Activated B cell treated with CpG ODN at 0.5 μM for 24 hours (primary cell): Measurements from ENCODE around the gene OR5C1. TPM values are rescaled to one million over a fixed set of nuclear protein-coding genes. Genes with fewer than 3 reads are reported as not detected.
"Not testable (repeated sequence)": the region's sequence is repeated elsewhere in the genome, so short reads cannot be mapped to it uniquely, and the experiment has no call there.

Experiments
- ATAC-seq: fragments of 200-7000 bp; cut with Tn5 transposase; one replicate; pipeline ENCODE4 v1.10.0; 2021; ENCODE audit warnings: low read depth, mild to moderate bottlenecking, moderate library complexity
- CTCF ChIA-PET: fragments of 350-600 bp; sonication (Branson Sonifier 250); formaldehyde crosslinking; loops from one replicate; lab custom pipeline; 2021; ENCODE audit warnings: antibody characterized with exemption; lab: Charles Lee
- POLR2A ChIA-PET: fragments of 350-600 bp; sonication (Branson Sonifier 250); formaldehyde crosslinking; loops from one replicate; lab custom pipeline; 2021; ENCODE audit warnings: antibody characterized with exemption; lab: Charles Lee
- DNase-seq: peaks from one replicate; pipeline ENCODE4 v3.0.0; 2022
- H3K27ac Mint-ChIP-seq: one replicate; pipeline ENCODE4 v1.8.0; 2020; ENCODE audit warnings: mixed read lengths
- H3K27me3 Mint-ChIP-seq: one replicate; pipeline ENCODE4 v1.8.0; 2021; ENCODE audit warnings: mixed read lengths
- H3K36me3 Mint-ChIP-seq: one replicate; pipeline ENCODE4 v1.8.0; 2021; ENCODE audit warnings: low read depth, mixed read lengths
- H3K4me1 Mint-ChIP-seq: one replicate; pipeline ENCODE4 v1.8.0; 2021; ENCODE audit warnings: mixed read lengths
- H3K4me3 Mint-ChIP-seq: one replicate; pipeline ENCODE4 v1.8.0; 2020; ENCODE audit warnings: mild to moderate bottlenecking, mixed read lengths
- H3K9me3 Mint-ChIP-seq: one replicate; pipeline ENCODE4 v1.8.0; 2020; ENCODE audit warnings: mixed read lengths
- CTCF ChIP-seq: fragments of 200-600 bp; IDR thresholded peaks from one replicate; pipeline ENCODE4 v1.8.0; 2022; ENCODE audit warnings: antibody characterized with exemption, mild to moderate bottlenecking
- intact Hi-C: fragments of 100-400 bp; cut with micrococcal nuclease; formaldehyde crosslinking; loops from one replicate; pipeline ENCODE4 v1.15.1; 2024
- total RNA-seq: library from RNA; stranded (reverse); gene quantifications from 2 replicates; pipeline ENCODE4 v1.2.3, GENCODE V29; 2022

OR5C1 gene
- total RNA-seq, 1 donor from 2014 or later = not detected

- H3K27ac Mint-ChIP-seq = no peak within 1 kb of the TSS
- no peaks in the 10 kb centered on the region for H3K9me3 Mint-ChIP-seq
- H3K4me3 Mint-ChIP-seq = no peak within 1 kb of the TSS
- H3K36me3 Mint-ChIP-seq = no peaks in the 10 kb centered on the region
- peaks cover 6% of the 10 kb centered on the region for H3K4me1 Mint-ChIP-seq
- DNase-seq (no peak), ATAC-seq (no peak)
- H3K27me3 Mint-ChIP-seq = no peaks in the 10 kb centered on the region
- no peak for TF ChIP-seq CTCF
- POLR2A ChIA-PET = no interaction called here
- intact Hi-C loops = no loop called here
- CTCF ChIA-PET = no interaction called here
Observed at GRCh38 chr9:122800066-122801060, 11.6 kb downstream of the OR5C1 start, which contains the start of gene OR1K1. OR1K1 (plus strand) TSS chr9:122800123; CDS start chr9:122800123, 0 bp downstream.

- Mint-ChIP-seq H3K4me1 (no peaks in the 10 kb centered on the region), H3K4me3 (no peak overlapping the region), H3K27ac (no peak overlapping the region), H3K9me3 (no peaks in the 10 kb centered on the region), H3K36me3 (no peaks in the 10 kb centered on the region), H3K27me3 (no peaks in the 10 kb centered on the region)
- no peak for TF ChIP-seq CTCF
- DNase-seq (no peak), ATAC-seq (no peak)
- POLR2A ChIA-PET = no interaction called here
- intact Hi-C loops = no loop called here
- CTCF ChIA-PET = no interaction called here
Observed at GRCh38 chr9:122806661-122807060, 17.9 kb downstream of the OR5C1 start.

- Mint-ChIP-seq H3K9me3 (no peaks in the 10 kb centered on the region), H3K4me1 (no peaks in the 10 kb centered on the region), H3K27ac (no peak overlapping the region), H3K4me3 (no peak overlapping the region), H3K27me3 (no peaks in the 10 kb centered on the region), H3K36me3 (no peaks in the 10 kb centered on the region)
- DNase-seq = no peak
- POLR2A ChIA-PET = no interaction called here
- TF ChIP-seq CTCF = no peak
- intact Hi-C loops = no loop called here
- CTCF ChIA-PET = interaction anchor here (1.5 to 1.6 kb wide), 2 partner anchors 309 to 682 kb away, joined by 3 to 4 read pairs; no protein-coding TSS in a partner anchor
- ATAC-seq = no peak
Observed at GRCh38 chr9:122807271-122807900, 18.7 kb downstream of the OR5C1 start.

GRCh38 chr9:122808141-122808540 lies 19.4 kb downstream of the OR5C1 start:
- Mint-ChIP-seq H3K27me3 (no peaks in the 10 kb centered on the region), H3K9me3 (no peaks in the 10 kb centered on the region), H3K4me3 (no peak overlapping the region), H3K36me3 (no peaks in the 10 kb centered on the region), H3K4me1 (no peaks in the 10 kb centered on the region), H3K27ac (no peak overlapping the region)
- TF ChIP-seq CTCF = no peak
- CTCF ChIA-PET = interaction anchor here (1.0 to 3.5 kb wide), 4 partner anchors 309 to 709 kb away, joined by 3 to 22 read pairs (median 4); no protein-coding TSS in a partner anchor
- ATAC-seq (no peak), DNase-seq (no peak)
- intact Hi-C loops = no loop called here
- POLR2A ChIA-PET = no interaction called here

GRCh38 chr9:122809261-122809660 lies 20.5 kb downstream of the OR5C1 start:
- H3K27ac Mint-ChIP-seq, DNase-seq, H3K27me3 Mint-ChIP-seq, H3K36me3 Mint-ChIP-seq, H3K9me3 Mint-ChIP-seq, H3K4me3 Mint-ChIP-seq, H3K4me1 Mint-ChIP-seq, intact Hi-C loops, ATAC-seq, POLR2A ChIA-PET: not testable (repeated sequence)
- CTCF ChIA-PET = interaction anchor here (1.0 to 3.5 kb wide), 4 partner anchors 310 to 710 kb away, joined by 3 to 22 read pairs (median 4); no protein-coding TSS in a partner anchor
